Keratinocyte (primary cell): ENCODE measurements around the gene HGFAC. TPM values are rescaled to one million over a fixed set of nuclear protein-coding genes. Genes with fewer than 3 reads are reported as not detected.

Experiments
- DNase-seq: peaks from one replicate; pipeline ENCODE4 v3.0.0-alpha.2; 2011; ENCODE audit warnings: low read depth, missing footprints, low spot score
- FAIRE-seq: peaks from 2 replicates; lab custom pipeline; 2011; peaks lifted over from hg19 to GRCh38; lab: Jason Lieb, UNC
- H2AFZ ChIP-seq: 2 replicates; pipeline ENCODE4 v1.6.0; 2012; ENCODE audit warnings: low read length, control low read depth, inconsistent platforms; ENCODE audit not compliant: control insufficient read depth
- H3K27ac ChIP-seq: 2 replicates; pipeline ENCODE4 v1.5.1; 2011; ENCODE audit warnings: low read length; ENCODE audit not compliant: control insufficient read depth, insufficient read depth
- H3K27me3 ChIP-seq: 3 replicates; pipeline ENCODE4 v1.6.0; 2011; ENCODE audit warnings: low read length; ENCODE audit not compliant: control insufficient read depth, insufficient read depth; ENCODE audit errors: extremely low read depth
- H3K36me3 ChIP-seq, 2 experiments: 2 replicates in 1 of 2; 3 replicates in 1 of 2; pipeline ENCODE4 v1.5.1; 2011; ENCODE audit warnings: low read length in 2 of 2, mild to moderate bottlenecking in 1 of 2; ENCODE audit not compliant: control insufficient read depth in 2 of 2, insufficient read depth in 2 of 2; ENCODE audit errors: extremely low read depth in 1 of 2
- H3K4me1 ChIP-seq: 3 replicates; pipeline ENCODE4 v1.5.1; 2011; ENCODE audit warnings: low read length; ENCODE audit not compliant: control insufficient read depth, insufficient read depth; ENCODE audit errors: extremely low read depth
- H3K4me2 ChIP-seq: 3 replicates; pipeline ENCODE4 v1.6.0; 2011; ENCODE audit warnings: low read depth, low read length; ENCODE audit not compliant: control insufficient read depth, insufficient read depth; ENCODE audit errors: extremely low read depth
- H3K4me3 ChIP-seq, 3 experiments: fragments of 200-600 bp in 1 of 3; sonication (generic) in 1 of 3; 2 replicates in 2 of 3; 3 replicates in 1 of 3; pipeline ENCODE4 v1.5.1; 2011 to 2016; ENCODE audit warnings: low read length in 3 of 3, mild to moderate bottlenecking in 3 of 3, control low read depth in 2 of 3, inconsistent platforms in 1 of 3, low read depth in 1 of 3, mixed read lengths in 1 of 3, mixed run types in 1 of 3, moderate library complexity in 1 of 3; ENCODE audit not compliant: control insufficient read depth in 2 of 3, insufficient read depth in 2 of 3; ENCODE audit errors: extremely low read depth in 1 of 3
- H3K79me2 ChIP-seq: 2 replicates; pipeline ENCODE4 v1.6.0; 2012; ENCODE audit warnings: low read length; ENCODE audit not compliant: control insufficient read depth, insufficient read depth
- H3K9ac ChIP-seq: 3 replicates; pipeline ENCODE4 v1.6.0; 2011; ENCODE audit warnings: low read length; ENCODE audit not compliant: control insufficient read depth, insufficient read depth; ENCODE audit errors: extremely low read depth
- H3K9me1 ChIP-seq: 3 replicates; pipeline ENCODE4 v1.6.0; 2011; ENCODE audit warnings: low read length; ENCODE audit not compliant: control insufficient read depth, insufficient read depth; ENCODE audit errors: extremely low read depth
- H3K9me3 ChIP-seq: 2 replicates; pipeline ENCODE4 v1.5.1; 2012; ENCODE audit warnings: low read depth, low read length; ENCODE audit not compliant: control insufficient read depth
- H4K20me1 ChIP-seq: 3 replicates; pipeline ENCODE4 v1.6.0; 2011; ENCODE audit warnings: low read length; ENCODE audit not compliant: control insufficient read depth, insufficient read depth; ENCODE audit errors: extremely low read depth
- CTCF ChIP-seq, 3 experiments: IDR thresholded peaks in 1 of 3; conservative IDR thresholded peaks in 1 of 3; optimal IDR thresholded peaks in 1 of 3; 2 replicates in 2 of 3; 3 replicates in 1 of 3; pipeline versions ENCODE3 to v1.5.1; 2011; ENCODE audit warnings: low read length in 3 of 3, mild to moderate bottlenecking in 3 of 3, moderate library complexity in 2 of 3, control low read depth in 1 of 3, inconsistent platforms in 1 of 3; ENCODE audit not compliant: insufficient read depth in 2 of 3; ENCODE audit errors: extremely low read depth in 1 of 3
- EZH2 ChIP-seq: IDR thresholded peaks from one replicate; pipeline ENCODE4 v1.6.1; 2012; ENCODE audit warnings: inconsistent platforms, mild to moderate bottlenecking, low read length, moderate library complexity
- dilution Hi-C: fragments of 300-500 bp; cut with MboI; formaldehyde crosslinking; loops from one replicate; pipeline ENCODE4 v1.7.0; 2020; ENCODE audit warnings: low sequenced_read_pairs; ENCODE audit not compliant: extremely low pct_ligation_motif_present
- polyA plus RNA-seq, 5 experiments: library from polyadenylated mRNA; depleted of rRNA in 3 of 5; stranded (reverse) in 3 of 5; stranded (forward) in 1 of 5; unstranded in 1 of 5; fragments of >200 nt; gene quantifications; 1 replicate in 1 of 5; 2 replicates in 3 of 5; 3 replicates in 1 of 5; pipeline versions ENCODE4 v1.2.1 to v1.2.3, GENCODE V29; 2011 to 2012; ENCODE audit warnings: missing spikeins in 2 of 5, low read depth in 1 of 5, low replicate concordance in 1 of 5

The HGFAC gene
- polyA plus RNA-seq, 1 donor (not counting 4 experiments of a cell fraction or from before 2014, with no cell fraction given), result not detected

GRCh38 chr4:3427706-3428446, 13.9 kb upstream of the HGFAC start:
- Histone ChIP-seq H3K27me3 (no peaks in the 10 kb centered on the region), H4K20me1 (no peaks in the 10 kb centered on the region), H3K9me1 (no peaks in the 10 kb centered on the region), H3K9ac (no peak overlapping the region), H3K27ac (no peak overlapping the region), H3K9me3 (no peaks in the 10 kb centered on the region), H2AFZ (no peak overlapping the region), H3K4me2 (no peak overlapping the region), H3K4me1 (no peaks in the 10 kb centered on the region), H3K79me2 (no peaks in the 10 kb centered on the region), H3K4me3 (no peak overlapping the region), H3K36me3 (peaks cover 30 to 34% of the 10 kb centered on the region in 2 experiments)
- FAIRE-seq, result no peak
- no peak for DNase-seq
- TF ChIP-seq EZH2, result no peak
- TF ChIP-seq CTCF (optimal IDR thresholded peaks at IDR 0.05 in 1 of 3, IDR thresholded peaks at IDR 0.05 in 1 of 3, conservative IDR thresholded peaks at IDR 0.05 in 1 of 3; ENCODE audit: extremely low read depth in 1 of 3, insufficient read depth in 2 of 3, low read length in 3 of 3), result no peak
- dilution Hi-C loops, result no loop called here

- Histone ChIP-seq H3K79me2 (no peaks in the 10 kb centered on the region), H2AFZ (no peak overlapping the region), H3K9me1 (no peaks in the 10 kb centered on the region), H3K9ac (no peak overlapping the region), H3K9me3 (no peaks in the 10 kb centered on the region), H3K4me2 (no peak overlapping the region), H3K27ac (no peak overlapping the region), H3K27me3 (no peaks in the 10 kb centered on the region), H3K36me3 (peaks cover 15 to 28% of the 10 kb centered on the region in 2 experiments), H4K20me1 (no peaks in the 10 kb centered on the region), H3K4me3 (no peak overlapping the region), H3K4me1 (no peaks in the 10 kb centered on the region)
- dilution Hi-C loops, result no loop called here
- no peak for TF ChIP-seq EZH2
- TF ChIP-seq CTCF (optimal IDR thresholded peaks at IDR 0.05 in 1 of 3, IDR thresholded peaks at IDR 0.05 in 1 of 3, conservative IDR thresholded peaks at IDR 0.05 in 1 of 3; ENCODE audit: extremely low read depth in 1 of 3, insufficient read depth in 2 of 3, low read length in 3 of 3), result no peak
- no peak for DNase-seq
- no peak for FAIRE-seq
These were observed 12.1 kb upstream of the HGFAC start for GRCh38 chr4:3429651-3430050.
